ENCODE results near the gene MYO3B. TPM values are rescaled to one million over a fixed set of nuclear protein-coding genes. Genes with fewer than 3 reads are reported as not detected.
"Not testable (repeated sequence)": the region's sequence is repeated elsewhere in the genome, so short reads cannot be mapped to it uniquely, and the experiment has no call there.

Gene MYO3B
- total and polyA plus RNA-seq, 8 donors, result 0.38 to 1.3 (median 0.52) TPM

DNA sequence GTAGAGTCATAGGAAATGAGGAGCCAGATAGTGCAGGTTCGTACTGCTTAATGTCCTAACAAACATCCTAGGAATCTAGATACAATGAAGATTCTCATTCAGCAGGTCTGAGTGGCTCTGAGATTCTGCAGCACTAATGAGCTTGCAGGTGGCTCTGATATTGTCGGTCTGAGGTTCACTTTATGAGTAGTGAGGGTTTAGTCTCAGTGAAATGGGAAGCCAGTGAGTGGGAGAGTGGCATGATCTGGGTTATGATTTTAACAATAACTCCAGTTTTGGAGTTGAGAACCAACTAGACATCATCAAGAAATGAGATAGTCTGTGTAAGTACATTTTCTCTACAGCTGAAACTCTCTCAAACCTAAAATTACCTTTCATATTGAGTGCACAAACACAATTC, 370.4 kb downstream of the MYO3B start:
- Histone ChIP-seq H3K4me3 (no peak overlapping the region), H3K4me1 (no peaks in the 10 kb centered on the region), H3K9me3 (no peaks in the 10 kb centered on the region), H3K36me3 (no peaks in the 10 kb centered on the region), H3K27me3 (no peaks in the 10 kb centered on the region), H3K27ac (no peak overlapping the region)
- ATAC-seq (no peak), FAIRE-seq (no peak), DNase-seq (no peak)
- intact Hi-C loops (cut with DNase I), result no loop called here
- 79 to 81% methylated on average over 2 of the region's 2 CpGs for WGBS, 2 donors
- TF ChIP-seq, protein P1, sequence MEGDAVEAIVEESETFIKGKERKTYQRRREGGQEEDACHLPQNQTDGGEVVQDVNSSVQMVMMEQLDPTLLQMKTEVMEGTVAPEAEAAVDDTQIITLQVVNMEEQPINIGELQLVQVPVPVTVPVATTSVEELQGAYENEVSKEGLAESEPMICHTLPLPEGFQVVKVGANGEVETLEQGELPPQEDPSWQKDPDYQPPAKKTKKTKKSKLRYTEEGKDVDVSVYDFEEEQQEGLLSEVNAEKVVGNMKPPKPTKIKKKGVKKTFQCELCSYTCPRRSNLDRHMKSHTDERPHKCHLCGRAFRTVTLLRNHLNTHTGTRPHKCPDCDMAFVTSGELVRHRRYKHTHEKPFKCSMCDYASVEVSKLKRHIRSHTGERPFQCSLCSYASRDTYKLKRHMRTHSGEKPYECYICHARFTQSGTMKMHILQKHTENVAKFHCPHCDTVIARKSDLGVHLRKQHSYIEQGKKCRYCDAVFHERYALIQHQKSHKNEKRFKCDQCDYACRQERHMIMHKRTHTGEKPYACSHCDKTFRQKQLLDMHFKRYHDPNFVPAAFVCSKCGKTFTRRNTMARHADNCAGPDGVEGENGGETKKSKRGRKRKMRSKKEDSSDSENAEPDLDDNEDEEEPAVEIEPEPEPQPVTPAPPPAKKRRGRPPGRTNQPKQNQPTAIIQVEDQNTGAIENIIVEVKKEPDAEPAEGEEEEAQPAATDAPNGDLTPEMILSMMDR (IDR thresholded peaks at IDR 0.05), result no peak

GRCh38 chr2:170550501-170550900, 372.6 kb downstream of the MYO3B start:
- intact Hi-C loops (cut with DNase I), result no loop called here
- Histone ChIP-seq H3K4me1 (no peaks in the 10 kb centered on the region), H3K9me3 (no peaks in the 10 kb centered on the region), H3K36me3 (no peaks in the 10 kb centered on the region), H3K27ac (no peak overlapping the region), H3K4me3 (no peak overlapping the region), H3K27me3 (no peaks in the 10 kb centered on the region)
- DNase-seq, result no peak
- TF ChIP-seq, protein P1 (IDR thresholded peaks at IDR 0.05), result no peak
- no peak for FAIRE-seq
- no peak for ATAC-seq
- 81 to 84% methylated on average over 2 of the region's 2 CpGs for WGBS, 2 donors

GRCh38 chr2:170551899-170552298, 374.0 kb downstream of the MYO3B start:
- FAIRE-seq; H3K4me1 ChIP-seq; H3K27ac ChIP-seq; intact Hi-C loops (cut with DNase I); H3K4me3 ChIP-seq; ATAC-seq; H3K27me3 ChIP-seq; H3K36me3 ChIP-seq; DNase-seq; H3K9me3 ChIP-seq: not testable (repeated sequence)

- Histone ChIP-seq H3K27me3 (peaks cover 0 to 2% (median 0%) of the 10 kb centered on the region in 4 donors), H3K9me3 (no peaks in the 10 kb centered on the region), H3K27ac (no peak overlapping the region), H3K4me1 (no peaks in the 10 kb centered on the region), H3K36me3 (no peaks in the 10 kb centered on the region), H3K4me3 (no peak overlapping the region)
- TF ChIP-seq, protein P1 (IDR thresholded peaks at IDR 0.05), result no peak
- DNase-seq (no peak), ATAC-seq (no peak), FAIRE-seq (no peak)
- 64 to 74% methylated on average over 4 of the region's 4 CpGs for WGBS, 2 donors
- intact Hi-C loops (cut with DNase I), result no loop called here
These were observed 375.8 kb downstream of the MYO3B start for GRCh38 chr2:170553748-170554147.

GRCh38 chr2:170554278-170554955, 376.5 kb downstream of the MYO3B start:
- Histone ChIP-seq H3K36me3 (no peaks in the 10 kb centered on the region), H3K27ac (peak overlapping the region in 1 of 4 donors; percentile 0), H3K9me3 (no peaks in the 10 kb centered on the region), H3K4me3 (no peak overlapping the region), H3K27me3 (peaks cover 0 to 2% (median 0%) of the 10 kb centered on the region in 4 donors), H3K4me1 (no peaks in the 10 kb centered on the region)
- 48 to 60% methylated on average over 7 of the region's 7 CpGs for WGBS, 2 donors
- intact Hi-C loops (cut with DNase I), result no loop called here
- TF ChIP-seq, protein P1 (IDR thresholded peaks at IDR 0.05), result no peak
- DNase-seq, result peak in 3 of 6 donors; percentile 17 to 41 (median 21)
- no peak for FAIRE-seq
- peak in 2 of 4 donors; percentile 40 to 46 for ATAC-seq

Measured in pancreas (tissue), 10 donors.